ENCODE results near the gene ITPKB.

ITPKB gene

DNA sequence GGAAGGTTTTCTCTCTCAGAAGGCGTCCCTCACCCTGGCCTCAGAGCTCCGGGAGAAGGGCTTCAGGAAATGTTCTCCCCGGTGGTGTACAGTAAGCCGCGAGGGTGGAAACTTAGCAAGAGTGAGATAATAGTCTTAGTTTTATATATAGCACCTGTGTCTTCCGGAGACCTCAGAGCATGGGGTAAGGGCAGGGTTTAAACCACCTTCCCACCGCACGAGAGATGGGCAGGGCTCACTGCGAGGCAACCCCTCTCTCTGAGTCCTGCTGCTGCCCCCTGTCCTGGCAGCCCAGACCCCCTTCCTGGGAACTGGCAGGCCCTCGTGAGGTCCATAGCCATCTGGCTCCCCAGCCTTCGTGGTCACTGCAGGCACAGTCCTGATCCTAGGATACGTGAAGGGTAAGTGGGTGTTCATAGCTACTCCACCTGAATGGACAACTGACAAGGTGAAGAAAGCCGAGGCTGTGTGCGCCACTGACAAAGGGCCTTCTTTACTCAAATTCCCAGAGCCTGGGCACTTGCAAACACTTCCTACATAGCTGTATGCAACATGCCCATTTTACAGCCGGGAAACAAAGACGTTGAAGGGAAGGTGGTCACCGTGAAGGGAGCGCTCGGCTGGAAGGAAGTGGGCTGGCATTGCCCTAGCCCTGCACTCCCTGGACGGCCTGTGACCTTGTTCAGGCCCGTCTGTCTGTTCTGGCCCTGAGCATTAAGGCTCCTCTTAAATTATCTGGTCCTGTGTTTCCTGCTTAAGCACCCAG lies 26.9 kb downstream of the ITPKB start:
- Histone ChIP-seq H3K36me3 (replicated peaks) (no peaks in the 10 kb centered on the region), H3K27me3 (replicated peaks) (no peaks in the 10 kb centered on the region), H3K4me3 (ENCODE audit: low read depth, low read length) (no peak overlapping the region), H3K27ac (no peak overlapping the region)
- in situ Hi-C loops (cut with HindIII; ENCODE audit: low pct_ligation_motif_present, low sequenced_read_pairs), result no loop called here
- no peak for DNase-seq
- TF ChIP-seq, protein P1, sequence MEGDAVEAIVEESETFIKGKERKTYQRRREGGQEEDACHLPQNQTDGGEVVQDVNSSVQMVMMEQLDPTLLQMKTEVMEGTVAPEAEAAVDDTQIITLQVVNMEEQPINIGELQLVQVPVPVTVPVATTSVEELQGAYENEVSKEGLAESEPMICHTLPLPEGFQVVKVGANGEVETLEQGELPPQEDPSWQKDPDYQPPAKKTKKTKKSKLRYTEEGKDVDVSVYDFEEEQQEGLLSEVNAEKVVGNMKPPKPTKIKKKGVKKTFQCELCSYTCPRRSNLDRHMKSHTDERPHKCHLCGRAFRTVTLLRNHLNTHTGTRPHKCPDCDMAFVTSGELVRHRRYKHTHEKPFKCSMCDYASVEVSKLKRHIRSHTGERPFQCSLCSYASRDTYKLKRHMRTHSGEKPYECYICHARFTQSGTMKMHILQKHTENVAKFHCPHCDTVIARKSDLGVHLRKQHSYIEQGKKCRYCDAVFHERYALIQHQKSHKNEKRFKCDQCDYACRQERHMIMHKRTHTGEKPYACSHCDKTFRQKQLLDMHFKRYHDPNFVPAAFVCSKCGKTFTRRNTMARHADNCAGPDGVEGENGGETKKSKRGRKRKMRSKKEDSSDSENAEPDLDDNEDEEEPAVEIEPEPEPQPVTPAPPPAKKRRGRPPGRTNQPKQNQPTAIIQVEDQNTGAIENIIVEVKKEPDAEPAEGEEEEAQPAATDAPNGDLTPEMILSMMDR (IDR thresholded peaks at IDR 0.05; ENCODE audit: low read depth, low read length, missing control alignments), result no peak

GRCh38 chr1:226710501-226710900 lies 28.6 kb downstream of the ITPKB start:
- Histone ChIP-seq H3K4me3 (ENCODE audit: low read depth, low read length) (no peak overlapping the region), H3K27me3 (replicated peaks) (no peaks in the 10 kb centered on the region), H3K36me3 (replicated peaks) (no peaks in the 10 kb centered on the region), H3K27ac (no peak overlapping the region)
- in situ Hi-C loops (cut with HindIII; ENCODE audit: low pct_ligation_motif_present, low sequenced_read_pairs), result no loop called here
- TF ChIP-seq, protein P1 (IDR thresholded peaks at IDR 0.05; ENCODE audit: low read depth, low read length, missing control alignments), result no peak
- DNase-seq, result no peak

DNA sequence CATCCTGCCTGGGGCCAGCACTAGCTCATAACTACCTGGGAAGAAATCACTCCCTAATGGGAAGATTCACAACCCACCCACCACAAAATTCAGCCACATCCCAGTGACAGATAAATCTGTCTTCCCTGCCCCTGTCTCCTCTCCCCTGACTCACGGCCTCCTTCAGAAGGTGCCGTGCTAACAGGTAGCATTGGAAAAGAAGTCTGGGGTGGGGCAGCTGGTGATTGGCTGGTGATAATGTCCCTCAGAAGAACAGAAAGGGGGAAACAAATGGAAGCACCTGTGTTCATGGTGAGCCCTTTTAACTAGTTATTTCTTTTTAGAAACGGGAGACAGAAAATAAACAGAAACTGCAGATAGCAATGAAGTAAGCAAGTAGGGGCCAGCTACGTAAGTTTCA lies 29.1 kb downstream of the ITPKB start:
- no peak overlapping the region for H3K4me3 ChIP-seq (ENCODE audit: low read depth, low read length)
- TF ChIP-seq, protein P1 (IDR thresholded peaks at IDR 0.05; ENCODE audit: low read depth, low read length, missing control alignments), result no peak
- no peak for DNase-seq
- no peaks in the 10 kb centered on the region for H3K36me3 ChIP-seq (replicated peaks)
- no peaks in the 10 kb centered on the region for H3K27me3 ChIP-seq (replicated peaks)
- in situ Hi-C loops (cut with HindIII; ENCODE audit: low pct_ligation_motif_present, low sequenced_read_pairs), result no loop called here
- no peak overlapping the region for H3K27ac ChIP-seq

- no peak for DNase-seq
- Histone ChIP-seq H3K27me3 (replicated peaks) (no peaks in the 10 kb centered on the region), H3K36me3 (replicated peaks) (no peaks in the 10 kb centered on the region), H3K27ac (no peak overlapping the region), H3K4me3 (ENCODE audit: low read depth, low read length) (no peak overlapping the region)
- TF ChIP-seq, protein P1 (IDR thresholded peaks at IDR 0.05; ENCODE audit: low read depth, low read length, missing control alignments), result peak; percentile 12
- in situ Hi-C loops (cut with HindIII; ENCODE audit: low pct_ligation_motif_present, low sequenced_read_pairs), result no loop called here
Observed at GRCh38 chr1:226708967-226709396, 30.1 kb downstream of the ITPKB start.

DNA sequence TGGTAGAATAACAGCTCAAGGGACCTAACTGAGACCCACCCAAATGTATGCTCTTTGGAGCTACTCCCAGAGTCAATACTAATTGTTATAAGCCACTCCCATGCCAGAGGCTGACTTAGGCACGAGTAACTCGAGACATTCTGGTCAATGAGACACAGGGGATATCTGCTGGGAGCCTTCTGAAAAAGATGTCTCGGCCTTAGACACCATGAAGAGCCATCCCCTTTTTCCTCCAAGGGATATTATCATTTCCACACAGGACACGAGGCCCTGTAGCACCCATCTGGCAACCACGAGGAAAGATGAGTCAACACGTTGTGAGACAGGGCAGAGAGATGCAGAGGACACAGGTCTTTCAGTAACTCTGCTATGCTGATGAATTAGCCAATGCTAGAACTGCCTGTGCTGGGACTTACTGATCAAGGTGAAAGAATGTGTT lies 30.7 kb downstream of the ITPKB start:
- Histone ChIP-seq H3K27me3 (replicated peaks) (no peaks in the 10 kb centered on the region), H3K36me3 (replicated peaks) (no peaks in the 10 kb centered on the region), H3K4me3 (ENCODE audit: low read depth, low read length) (no peak overlapping the region), H3K27ac (no peak overlapping the region)
- in situ Hi-C loops (cut with HindIII; ENCODE audit: low pct_ligation_motif_present, low sequenced_read_pairs), result no loop called here
- TF ChIP-seq, protein P1 (IDR thresholded peaks at IDR 0.05; ENCODE audit: low read depth, low read length, missing control alignments), result no peak
- DNase-seq, result peak; percentile 80

GRCh38 chr1:226706684-226707083 lies 32.4 kb downstream of the ITPKB start:
- in situ Hi-C loops (cut with HindIII; ENCODE audit: low pct_ligation_motif_present, low sequenced_read_pairs), result no loop called here
- no peaks in the 10 kb centered on the region for H3K36me3 ChIP-seq (replicated peaks)
- H3K4me3 ChIP-seq (ENCODE audit: low read depth, low read length), result no peak overlapping the region
- no peak for DNase-seq
- H3K27me3 ChIP-seq (replicated peaks), result no peaks in the 10 kb centered on the region
- H3K27ac ChIP-seq, result no peak overlapping the region
- TF ChIP-seq, protein P1 (IDR thresholded peaks at IDR 0.05; ENCODE audit: low read depth, low read length, missing control alignments), result no peak

Data from brain microvascular endothelial cell (primary cell).